Prostate gland (tissue), 2 donors: ENCODE measurements around the gene CABLES2. TPM values are rescaled to one million over a fixed set of nuclear protein-coding genes. Genes with fewer than 3 reads are reported as not detected.

Source experiments
- DNase-seq: peaks from one replicate; pipeline ENCODE4 v3.0.0-alpha.2; 2019; ENCODE audit warnings: low spot score
- H3K27ac ChIP-seq, 2 donors: fragments of 200-600 bp; sonication (generic); 2 replicates each; pipeline ENCODE4 v1.5.1; 2017 to 2019
- H3K27me3 ChIP-seq: fragments of 200-600 bp; sonication (generic); replicated peaks from 2 replicates; pipeline ENCODE4 v1.5.1; 2019; ENCODE audit not compliant: insufficient read depth
- H3K36me3 ChIP-seq, 2 donors: fragments of 200-600 bp; sonication (generic); 1 replicate in 1 of 2; 2 replicates in 1 of 2; pipeline versions ENCODE4 v1.5.1 to v1.8.1; 2017 to 2019
- H3K4me1 ChIP-seq: fragments of 200-600 bp; sonication (generic); replicated peaks from 2 replicates; pipeline ENCODE4 v1.5.1; 2019
- H3K4me3 ChIP-seq, 2 donors: fragments of 200-600 bp; sonication (generic); 2 replicates each; pipeline ENCODE4 v1.5.1; 2017 to 2019
- H3K9me3 ChIP-seq: fragments of 200-600 bp; sonication (generic); 2 replicates; pipeline ENCODE4 v1.5.1; 2017
- CTCF ChIP-seq, 4 experiments: fragments of 200-600 bp in 2 of 4; fragments of 450-650 bp in 2 of 4; sonication (generic) in 2 of 4; IDR thresholded peaks; 1 replicate in 3 of 4; 2 replicates in 1 of 4; pipeline ENCODE4 v1.5.1; 2016 to 2019; ENCODE audit warnings: antibody characterized with exemption in 4 of 4, mild to moderate bottlenecking in 2 of 4, moderate library complexity in 2 of 4
- POLR2A ChIP-seq: fragments of 450-650 bp; IDR thresholded peaks from one replicate; pipeline ENCODE4 v1.6.1; 2016; ENCODE audit warnings: antibody characterized with exemption, mild to moderate bottlenecking
- POLR2AphosphoS5 ChIP-seq: sonication (generic); formaldehyde crosslinking; IDR thresholded peaks from one replicate; pipeline ENCODE4 v1.6.1; 2017; ENCODE audit warnings: antibody characterized with exemption
- WGBS: methylation state at CpG from one replicate; pipeline ENCODE4 v1.1.5; 2018; 5-methylcytosine and 5-hydroxymethylcytosine counted together
- intact Hi-C: fragments of 100-400 bp; cut with DNase I; formaldehyde crosslinking; loops from one replicate; pipeline ENCODE4 v1.14.2; 2022
- total RNA-seq, 2 donors: library from RNA; depleted of rRNA; stranded (reverse); fragments of >200 nt; gene quantifications; one replicate each; pipeline ENCODE4 v1.1.0, GENCODE V29; 2016

The CABLES2 gene
- total RNA-seq, 2 donors from 2014 or later: 4.1 to 31.3 TPM

- DNase-seq: no peak
- no peak overlapping the region for H3K4me3 ChIP-seq
- H3K36me3 ChIP-seq: no peaks in the 10 kb centered on the region
- peaks cover 9% of the 10 kb centered on the region for H3K4me1 ChIP-seq
- intact Hi-C loops: no loop called here
- TF ChIP-seq POLR2A: no peak
- no peak for TF ChIP-seq CTCF (IDR thresholded peaks at IDR 0.05)
- no peak for TF ChIP-seq POLR2AphosphoS5
- no peak overlapping the region for H3K27ac ChIP-seq
- no peaks in the 10 kb centered on the region for H3K27me3 ChIP-seq
- H3K9me3 ChIP-seq: no peaks in the 10 kb centered on the region
- 72% methylated on average over 12 of the region's 12 CpGs for WGBS
These were observed 30.4 kb upstream of the CABLES2 start for GRCh38 chr20:62437496-62437895.

GRCh38 chr20:62436692-62437091 lies 29.6 kb upstream of the CABLES2 start:
- 94% methylated on average over 3 of the region's 3 CpGs for WGBS
- Histone ChIP-seq H3K9me3 (no peaks in the 10 kb centered on the region), H3K4me1 (peaks cover 9% of the 10 kb centered on the region), H3K4me3 (no peak overlapping the region), H3K27me3 (no peaks in the 10 kb centered on the region), H3K36me3 (no peaks in the 10 kb centered on the region), H3K27ac (no peak overlapping the region)
- intact Hi-C loops: no loop called here
- TF ChIP-seq CTCF (IDR thresholded peaks at IDR 0.05): no peak
- TF ChIP-seq POLR2AphosphoS5: no peak
- TF ChIP-seq POLR2A: no peak
- DNase-seq: no peak

- H3K9me3 ChIP-seq: no peaks in the 10 kb centered on the region
- TF ChIP-seq CTCF (IDR thresholded peaks at IDR 0.05) (no peak), POLR2AphosphoS5 (peak; percentile 86)
- no peaks in the 10 kb centered on the region for H3K27me3 ChIP-seq
- DNase-seq: peak; percentile 82
- peaks cover 9% of the 10 kb centered on the region for H3K4me1 ChIP-seq
- no peaks in the 10 kb centered on the region for H3K36me3 ChIP-seq
- no peak overlapping the region for H3K4me3 ChIP-seq
- WGBS: 7% methylated on average over 32 of the region's 32 CpGs
- intact Hi-C loops: no loop called here
- H3K27ac ChIP-seq: peak overlapping the region; percentile 21 to 48
These were observed 26.8 kb upstream of the CABLES2 start for GRCh38 chr20:62433658-62434497.

GRCh38 chr20:62430866-62431447 lies 23.9 kb upstream of the CABLES2 start:
- 81% methylated on average over 23 of the region's 23 CpGs for WGBS
- no peak for DNase-seq
- no peaks in the 10 kb centered on the region for H3K27me3 ChIP-seq
- intact Hi-C loops: no loop called here
- TF ChIP-seq POLR2A (no peak), CTCF (IDR thresholded peaks at IDR 0.05) (no peak), POLR2AphosphoS5 (no peak)
- no peaks in the 10 kb centered on the region for H3K36me3 ChIP-seq
- H3K4me1 ChIP-seq: peaks cover 16% of the 10 kb centered on the region
- H3K4me3 ChIP-seq: no peak overlapping the region
- no peaks in the 10 kb centered on the region for H3K9me3 ChIP-seq
- H3K27ac ChIP-seq: no peak overlapping the region
